ENCODE measurements around the gene LHFPL3.

- no peak for TF ChIP-seq CTCF (IDR thresholded peaks at IDR 0.05; ENCODE audit: low read length)
- TF ChIP-seq EZH2 (IDR thresholded peaks at IDR 0.05; ENCODE audit: borderline replicate concordance, low read length), result no peak
Measured at GRCh38 chr7:104927055-104927454, 598.7 kb downstream of the LHFPL3 start.

Measured in OCI-LY1 (cell line).